HG02571 (cell line): ENCODE data around the gene FKBP4.
"Not testable (repeated sequence)": the region's sequence is repeated elsewhere in the genome, so short reads cannot be mapped to it uniquely, and the experiment has no call there.

Source experiments
- ATAC-seq: cut with Tn5 transposase; IDR thresholded peaks from one replicate; pipeline ENCODE4 v1.9.1; 2021; ENCODE audit warnings: mild to moderate bottlenecking, moderate library complexity; ENCODE audit not compliant: unreplicated experiment

FKBP4 gene, protein sequence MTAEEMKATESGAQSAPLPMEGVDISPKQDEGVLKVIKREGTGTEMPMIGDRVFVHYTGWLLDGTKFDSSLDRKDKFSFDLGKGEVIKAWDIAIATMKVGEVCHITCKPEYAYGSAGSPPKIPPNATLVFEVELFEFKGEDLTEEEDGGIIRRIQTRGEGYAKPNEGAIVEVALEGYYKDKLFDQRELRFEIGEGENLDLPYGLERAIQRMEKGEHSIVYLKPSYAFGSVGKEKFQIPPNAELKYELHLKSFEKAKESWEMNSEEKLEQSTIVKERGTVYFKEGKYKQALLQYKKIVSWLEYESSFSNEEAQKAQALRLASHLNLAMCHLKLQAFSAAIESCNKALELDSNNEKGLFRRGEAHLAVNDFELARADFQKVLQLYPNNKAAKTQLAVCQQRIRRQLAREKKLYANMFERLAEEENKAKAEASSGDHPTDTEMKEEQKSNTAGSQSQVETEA

DNA sequence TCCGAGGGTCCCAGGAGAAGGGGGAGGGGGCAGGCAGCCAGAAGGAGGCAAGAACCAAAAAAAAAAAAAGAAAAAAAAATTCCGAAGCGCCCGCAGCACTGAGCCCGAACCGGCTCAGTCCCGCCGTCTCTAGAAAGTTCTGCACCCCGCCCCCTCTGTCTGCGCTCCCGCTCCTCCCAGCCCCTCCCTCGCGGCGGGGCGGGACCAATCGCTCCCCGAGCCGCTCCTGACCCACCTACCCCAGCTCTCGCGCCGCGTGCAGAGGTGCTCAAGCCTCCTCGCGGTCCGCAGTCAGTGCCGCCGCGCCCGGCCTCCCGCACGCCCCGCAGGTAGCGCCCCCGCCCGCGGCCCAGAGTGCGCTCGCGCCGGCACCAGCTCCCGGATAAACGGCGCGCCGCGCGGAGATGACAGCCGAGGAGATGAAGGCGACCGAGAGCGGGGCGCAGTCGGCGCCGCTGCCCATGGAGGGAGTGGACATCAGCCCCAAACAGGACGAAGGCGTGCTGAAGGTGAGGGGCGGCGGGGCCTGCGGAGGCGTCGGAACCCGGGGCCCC is at the start of gene FKBP4:
Gene FKBP4 (plus strand): TSS at position 235 of the 554 bp plus-strand sequence. CDS start 170 bp downstream, at position 405.
- ATAC-seq, result peak; percentile 79

DNA sequence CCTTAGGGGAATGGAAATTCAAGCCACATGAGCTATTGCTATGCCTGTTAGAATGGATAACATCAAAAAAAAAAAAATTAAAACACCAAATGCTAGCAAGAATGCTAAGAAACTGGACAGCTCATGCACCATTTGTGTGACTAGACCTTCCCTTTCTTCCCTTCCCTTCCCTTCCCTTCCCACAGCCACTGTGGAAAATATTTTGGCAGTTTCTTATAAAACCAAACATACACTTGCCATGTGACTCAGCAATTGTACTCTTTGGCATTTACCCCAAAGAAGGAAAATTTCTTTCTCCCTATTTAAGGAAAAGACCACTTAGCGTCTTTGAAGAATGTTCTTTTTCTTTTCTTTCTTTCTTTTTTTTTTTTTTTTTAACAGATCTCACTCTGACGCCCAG is 49.1 kb upstream of the FKBP4 start:
- ATAC-seq, result no peak

DNA sequence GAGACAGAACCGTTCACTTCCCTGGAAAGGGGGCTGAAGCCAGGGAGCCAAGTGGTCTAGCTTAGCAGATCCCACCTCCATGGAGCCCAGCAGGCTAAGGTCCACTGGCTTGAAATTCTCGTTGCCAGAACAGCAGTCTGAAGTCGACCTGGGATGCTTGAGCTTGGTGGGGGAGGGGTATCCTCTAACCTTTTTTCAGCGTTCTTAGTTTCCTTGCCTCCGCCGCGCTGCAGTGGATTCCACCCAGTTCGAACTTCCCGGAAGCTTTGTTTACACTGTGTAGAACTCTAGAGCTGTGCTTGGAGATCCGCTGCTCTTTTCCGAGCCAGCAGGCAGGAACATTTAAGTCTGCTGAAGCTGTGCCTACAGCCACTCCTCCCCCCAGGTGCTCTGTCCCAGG is 45.2 kb upstream of the FKBP4 start:
- ATAC-seq, result no peak

DNA sequence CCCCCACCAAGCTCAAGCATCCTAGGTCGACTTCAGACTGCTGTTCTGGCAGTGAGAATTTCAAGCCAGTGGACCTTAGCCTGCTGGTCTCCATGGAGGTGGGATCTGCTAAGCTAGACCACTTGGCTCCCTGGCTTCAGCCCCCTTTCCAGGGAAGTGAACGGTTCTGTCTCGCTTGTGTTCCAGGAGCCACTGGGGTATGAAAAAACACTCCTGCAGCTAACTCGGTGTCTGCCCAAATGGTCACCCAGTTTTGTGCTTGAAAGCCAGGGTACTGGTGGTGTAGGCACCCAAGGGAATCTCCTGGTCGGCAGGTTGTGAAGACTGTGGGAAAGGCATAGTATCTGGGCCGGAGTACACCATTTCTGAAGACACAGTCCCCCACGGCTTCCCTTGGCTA is 44.6 kb upstream of the FKBP4 start:
- no peak for ATAC-seq

DNA sequence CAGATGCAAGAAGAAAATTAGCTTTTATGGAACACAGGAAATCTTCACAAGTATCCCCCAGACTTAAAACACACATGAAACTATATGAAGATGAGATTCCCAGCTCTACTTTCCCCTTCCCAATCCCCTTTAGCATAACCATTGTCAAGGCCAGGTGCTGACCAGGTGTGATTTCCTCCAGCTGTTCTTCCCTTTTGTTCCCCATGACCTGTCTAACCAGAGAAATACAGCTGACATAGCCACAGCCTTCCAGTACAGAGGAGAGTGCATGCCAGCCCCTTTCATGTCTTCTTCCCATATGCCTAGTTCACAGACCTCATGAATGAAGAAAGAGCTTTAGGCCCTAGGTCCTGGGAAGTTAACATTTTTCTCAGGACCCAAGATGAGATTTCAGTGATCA is 43.5 kb upstream of the FKBP4 start:
- no peak for ATAC-seq

DNA sequence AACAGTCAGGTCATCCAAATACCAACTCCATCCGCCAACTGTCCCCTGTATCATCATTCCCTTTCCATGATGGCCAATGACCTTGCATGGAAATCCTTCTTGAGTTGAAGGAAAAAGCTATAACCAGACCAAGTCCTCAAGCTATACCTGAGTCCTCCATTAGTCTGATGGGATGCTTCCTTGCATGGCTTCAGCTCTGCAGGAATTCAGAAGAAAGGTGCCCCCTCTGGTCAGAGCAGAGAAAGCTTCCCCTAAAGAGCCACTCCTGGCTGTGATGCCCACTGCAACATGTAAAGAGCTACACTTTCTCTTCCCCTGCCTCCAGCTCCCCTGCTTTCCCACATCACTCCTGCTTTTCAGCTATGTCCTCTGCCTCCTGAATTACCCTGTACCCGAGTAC is 43.1 kb upstream of the FKBP4 start:
- ATAC-seq, result no peak

DNA sequence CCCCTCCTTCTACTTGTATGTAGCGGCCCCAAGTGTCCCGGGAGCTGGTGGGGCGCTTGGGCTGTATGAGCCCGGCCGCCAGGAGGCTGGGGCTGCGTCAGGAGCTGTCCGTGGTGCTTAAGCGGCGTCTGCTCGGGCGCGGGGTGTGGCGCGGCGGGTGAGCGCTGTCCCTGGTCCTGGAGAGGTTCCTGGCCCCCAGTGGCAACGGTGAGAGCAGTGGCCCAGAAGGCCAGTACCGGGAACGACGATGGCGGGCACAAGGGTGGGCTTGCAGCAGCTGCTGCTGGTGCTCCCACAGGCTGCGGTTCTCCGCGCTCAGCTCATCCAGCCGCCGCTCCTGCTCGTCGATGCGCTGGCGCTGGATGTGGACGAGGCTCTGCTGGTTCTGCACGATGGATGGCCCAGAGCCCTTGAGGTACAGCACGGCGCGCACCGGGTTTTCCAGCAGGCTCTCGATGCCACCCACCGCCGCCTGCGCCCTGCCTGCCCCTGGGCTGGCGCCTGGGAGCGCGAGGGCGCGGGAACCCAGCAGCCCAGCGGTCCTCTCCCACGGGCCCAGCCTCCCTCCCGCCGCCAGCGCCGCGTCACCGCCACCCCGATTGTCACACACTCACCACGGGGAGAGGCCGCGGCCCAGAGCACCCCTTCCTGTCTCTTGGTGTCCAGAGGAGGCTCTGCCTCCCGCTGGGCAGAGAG is 41.9 kb upstream of the FKBP4 start:
- ATAC-seq, result no peak

DNA sequence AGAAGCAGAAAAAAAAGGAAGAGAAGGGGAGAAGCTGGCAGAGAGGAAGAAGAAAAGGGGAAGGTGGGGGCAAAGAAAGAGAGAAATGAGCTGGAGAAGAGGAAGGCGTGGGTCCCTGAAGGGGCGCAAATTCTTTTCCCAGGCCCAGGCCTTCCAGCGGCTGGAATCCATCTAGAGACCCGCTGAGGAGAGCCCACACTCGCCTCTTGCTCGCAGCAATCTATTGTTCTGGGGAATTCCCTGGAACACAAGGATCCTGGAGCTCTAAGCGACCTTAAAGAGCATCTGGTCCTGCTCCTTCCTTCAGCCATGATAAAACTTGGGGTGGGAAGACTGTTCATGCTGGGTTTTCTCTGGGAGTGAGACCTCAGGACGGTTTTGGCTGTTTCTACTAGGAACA is 41.2 kb upstream of the FKBP4 start:
- no peak for ATAC-seq

DNA sequence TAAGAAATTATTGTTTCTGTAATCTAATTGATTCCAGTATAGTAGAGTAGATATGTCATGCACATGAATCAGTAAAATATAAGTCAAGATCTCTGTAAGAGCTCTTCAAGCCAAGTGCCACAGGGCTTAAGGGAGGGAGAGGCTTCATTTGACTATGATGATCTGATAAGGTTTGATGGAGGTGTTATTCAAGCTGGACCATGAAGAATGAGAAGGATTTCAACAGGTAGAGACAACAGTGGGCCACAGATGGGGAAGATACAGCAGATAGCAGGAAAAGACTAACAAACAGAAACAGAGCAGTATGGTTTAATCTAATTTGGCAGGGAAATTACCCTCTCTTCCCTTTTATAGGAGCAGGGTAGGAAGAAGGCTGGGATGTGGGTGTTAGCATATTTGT is 40.6 kb upstream of the FKBP4 start:
- ATAC-seq, result no peak

DNA sequence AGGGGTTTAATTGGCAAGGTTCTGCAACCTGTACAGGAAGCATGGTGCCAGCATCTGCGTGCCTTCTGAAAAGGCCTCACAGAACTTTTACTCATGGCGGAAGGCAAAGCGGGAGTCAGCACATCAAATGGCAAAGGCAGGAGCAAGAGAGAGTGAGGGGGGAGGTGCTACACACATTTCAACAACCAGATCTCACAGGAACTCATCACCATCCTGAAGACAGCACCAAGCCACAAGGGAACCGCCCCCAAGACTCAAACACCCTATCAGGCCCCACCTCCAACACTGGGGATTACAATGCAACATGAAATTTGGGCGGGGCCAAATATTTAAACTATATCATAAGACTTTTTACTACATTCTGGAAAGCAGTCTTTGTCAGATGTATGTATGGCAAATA is 38.0 kb upstream of the FKBP4 start:
- ATAC-seq, result no peak

DNA sequence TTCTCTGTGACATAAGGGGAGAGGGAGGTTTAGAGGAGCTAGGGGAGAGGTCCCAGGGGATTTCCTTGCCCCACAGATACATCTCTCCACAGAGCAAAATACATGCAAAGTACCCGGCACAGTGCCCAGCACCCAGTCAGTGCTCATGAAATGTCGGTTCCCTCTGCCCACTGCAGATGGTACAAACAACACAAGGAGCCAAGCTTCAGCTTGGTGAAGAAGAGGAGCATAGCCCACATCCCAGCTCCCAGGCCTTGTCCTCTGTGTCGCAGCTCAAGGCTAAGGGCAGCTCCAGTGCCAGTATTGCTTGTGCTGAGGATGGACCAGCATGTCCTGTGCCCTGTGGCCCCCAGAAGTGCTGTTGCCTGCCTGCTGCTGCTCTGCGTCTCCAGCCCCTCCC is 35.0 kb upstream of the FKBP4 start:
- ATAC-seq, result no peak

DNA sequence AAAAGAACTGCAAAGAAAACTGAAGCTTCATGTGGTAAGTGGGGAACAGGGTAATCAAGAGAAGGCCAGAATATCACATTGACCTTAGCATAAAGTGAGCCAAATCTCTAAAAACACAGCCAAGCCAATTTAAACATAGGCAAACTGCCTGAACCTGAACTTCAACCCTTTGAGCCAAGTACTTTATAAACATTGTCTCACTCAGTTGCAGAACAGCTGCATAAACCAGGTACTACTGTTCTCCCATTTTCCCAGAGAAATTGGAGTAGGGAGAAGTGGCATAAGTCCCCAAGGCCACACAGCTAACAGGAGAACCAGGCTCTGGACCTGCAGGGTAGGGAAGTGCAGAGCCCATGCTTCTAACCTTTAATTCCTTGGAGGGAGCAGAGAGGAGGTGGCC is 30.4 kb upstream of the FKBP4 start:
- no peak for ATAC-seq

DNA sequence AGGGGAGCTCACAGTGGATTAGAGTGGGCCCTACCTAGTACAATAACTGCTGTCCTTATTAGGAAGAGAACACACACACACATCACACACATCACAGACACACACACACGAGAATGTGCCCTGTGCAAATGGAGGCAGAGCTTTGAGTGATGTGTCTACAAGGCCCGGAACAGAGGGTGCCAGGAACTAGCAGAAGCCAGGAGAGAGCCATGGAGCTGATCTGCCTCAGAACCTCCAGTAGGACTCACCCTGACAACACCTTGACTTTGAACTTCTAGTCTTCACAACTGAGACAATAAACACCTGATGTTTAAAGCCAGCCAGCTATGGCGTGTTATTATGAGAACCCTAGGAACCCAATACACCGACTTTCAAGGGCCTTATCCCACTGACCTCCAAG is 29.7 kb upstream of the FKBP4 start:
- ATAC-seq, result no peak

DNA sequence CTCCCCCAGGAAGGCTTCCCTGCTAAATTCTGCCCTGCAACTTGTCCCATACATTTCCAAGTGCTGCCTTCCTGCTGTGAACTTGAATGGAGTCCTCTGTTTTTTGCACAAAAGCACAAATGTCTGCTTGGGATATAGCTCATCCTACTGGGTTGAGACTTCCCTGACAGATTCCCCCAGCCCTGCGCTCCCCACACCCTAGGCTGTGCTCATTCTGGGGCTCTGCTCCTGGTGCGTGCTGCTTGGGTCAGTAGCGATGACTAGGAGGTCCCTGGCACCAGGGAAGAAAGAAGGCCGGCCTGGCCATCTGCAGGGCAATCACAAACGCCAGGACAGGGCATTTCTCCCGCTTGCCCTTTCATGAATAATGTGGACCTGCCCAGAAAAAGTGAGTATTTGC is 29.2 kb upstream of the FKBP4 start:
- ATAC-seq, result no peak

DNA sequence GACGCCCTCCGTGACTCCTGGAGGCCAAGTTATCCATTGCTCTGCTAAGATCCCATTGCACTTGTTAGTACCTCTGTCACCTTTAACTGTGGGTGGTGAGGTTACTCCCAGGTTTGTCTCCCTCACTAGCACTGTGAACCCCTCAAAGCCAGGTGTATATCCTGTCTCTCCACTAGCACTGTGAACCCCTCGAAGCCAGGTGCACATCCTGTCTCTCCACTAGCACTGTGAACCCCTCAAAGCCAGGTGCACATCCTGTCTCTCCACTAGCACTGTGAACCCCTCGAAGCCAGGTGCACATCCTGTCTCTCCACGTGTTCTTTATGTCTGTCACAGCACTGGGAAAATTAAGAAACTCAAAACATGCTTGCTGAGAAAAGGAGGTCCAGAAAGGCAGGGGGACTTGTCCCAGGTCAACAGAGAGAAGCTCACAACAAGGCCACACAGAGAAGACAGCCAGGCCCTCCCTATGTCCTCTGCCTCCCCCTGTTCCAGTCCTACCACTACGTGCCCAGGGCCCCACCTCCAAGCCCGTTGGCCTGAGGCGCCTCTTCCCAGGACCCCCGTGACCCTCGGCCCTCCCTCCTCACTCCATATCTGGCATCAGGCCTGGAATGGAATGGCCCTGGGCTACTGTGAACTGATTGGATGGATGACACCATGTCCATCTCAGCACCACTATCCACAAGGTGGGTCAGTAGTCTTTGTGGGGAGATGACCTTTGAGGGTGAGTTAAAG is 26.4 kb upstream of the FKBP4 start:
- ATAC-seq, result no peak

DNA sequence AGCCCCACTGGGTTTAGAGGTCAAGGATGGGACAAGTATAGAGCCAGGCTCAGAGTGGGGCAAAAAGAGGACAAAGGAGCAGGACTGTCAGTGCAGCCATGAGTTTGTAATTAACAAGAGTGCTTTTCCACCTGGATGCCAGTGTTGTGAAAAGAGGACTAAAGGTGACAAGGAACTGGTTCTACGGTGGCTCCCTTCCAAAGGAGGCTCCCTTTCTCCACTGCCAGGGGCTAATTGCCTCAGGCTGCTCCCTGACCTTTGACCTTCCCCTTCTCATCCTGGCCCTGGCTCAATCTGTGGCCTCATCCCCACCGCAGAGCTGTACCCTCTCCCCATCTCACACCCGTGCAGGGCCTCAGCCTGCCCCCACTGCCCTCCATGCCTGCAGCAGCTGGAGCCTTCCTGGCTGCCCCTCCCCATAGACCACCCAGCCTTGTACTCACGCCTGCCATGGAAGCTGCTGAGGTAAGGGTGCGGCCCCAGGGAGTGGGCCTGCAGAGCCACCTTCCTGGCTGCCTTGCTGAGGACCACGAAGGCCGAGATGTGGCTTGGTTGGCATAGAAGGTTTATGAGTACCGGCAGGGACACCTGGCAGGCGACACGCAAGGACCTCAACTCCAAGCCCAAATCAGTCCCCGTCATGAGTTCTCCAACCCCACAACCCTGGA is 24.8 kb upstream of the FKBP4 start:
- no peak for ATAC-seq

DNA sequence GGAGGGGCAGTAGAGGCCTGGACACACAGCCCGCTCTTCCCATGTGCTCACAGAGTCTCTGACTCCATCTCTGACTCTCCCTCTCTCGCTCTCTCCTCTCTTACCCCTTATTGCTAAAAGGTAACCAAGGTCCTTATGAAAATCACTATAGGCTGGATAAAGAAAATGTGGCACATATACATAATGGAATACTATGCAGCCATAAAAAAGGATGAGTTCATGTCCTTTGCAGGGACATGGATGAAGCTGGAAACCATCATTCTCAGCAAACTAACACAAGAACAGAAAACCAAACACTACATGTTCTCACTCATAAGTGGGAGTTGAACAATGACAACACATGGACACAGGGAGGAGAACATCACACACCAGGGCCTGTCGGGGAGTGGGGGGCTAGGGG is 24.2 kb upstream of the FKBP4 start:
- ATAC-seq, result not testable (repeated sequence)

DNA sequence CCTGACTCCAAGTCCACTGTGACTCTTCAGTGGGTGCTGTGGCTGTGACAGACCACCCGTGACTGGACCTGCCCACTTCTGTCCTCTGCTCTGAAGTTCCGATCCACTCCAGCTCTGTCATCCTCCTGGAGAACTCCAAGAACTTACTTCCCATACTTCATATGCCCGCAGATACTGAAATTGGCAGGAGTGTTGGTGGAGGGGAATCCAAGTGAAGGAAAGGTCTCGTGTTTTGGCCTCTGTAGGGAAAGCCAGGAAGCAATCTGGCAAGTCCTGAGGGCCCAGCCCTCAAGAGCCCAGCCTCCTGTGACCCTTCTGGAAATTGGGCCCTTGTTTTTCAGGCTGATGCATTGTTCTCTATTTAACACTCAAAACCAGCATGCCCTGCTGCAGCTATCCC is 22.4 kb upstream of the FKBP4 start:
- ATAC-seq, result no peak

DNA sequence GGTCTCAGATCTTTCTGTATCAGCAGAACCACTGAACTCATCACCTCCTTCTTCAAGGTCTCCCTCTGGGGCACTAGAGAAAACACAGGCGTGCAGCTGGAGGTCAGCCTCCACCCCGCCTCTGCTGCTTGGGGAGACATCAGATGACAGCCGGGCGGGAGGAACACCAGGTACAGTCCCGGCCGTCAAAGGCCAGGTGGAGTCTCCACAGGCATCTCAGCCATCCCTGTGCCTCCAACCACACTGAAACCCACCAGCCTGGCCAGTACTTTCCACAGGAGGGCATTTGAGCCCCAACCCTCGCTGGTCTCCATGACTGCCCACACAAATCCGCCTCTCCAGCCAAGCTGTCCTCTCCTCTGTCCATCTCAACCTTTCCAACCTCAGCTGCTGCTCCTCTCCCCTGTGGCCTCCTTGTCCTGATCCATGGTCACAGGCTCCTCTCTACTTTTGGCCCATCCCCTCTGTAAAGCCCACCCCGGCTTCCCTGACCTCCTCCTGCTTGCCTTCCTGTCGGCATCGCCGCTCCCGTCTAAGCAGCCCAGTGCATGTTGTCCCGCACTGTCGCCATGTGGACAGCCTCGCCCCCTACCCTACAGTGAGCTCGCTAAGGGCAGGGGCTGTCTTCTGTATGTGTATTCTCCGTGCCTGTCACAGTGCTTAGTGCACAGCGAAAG is 21.4 kb upstream of the FKBP4 start:
- ATAC-seq, result no peak

DNA sequence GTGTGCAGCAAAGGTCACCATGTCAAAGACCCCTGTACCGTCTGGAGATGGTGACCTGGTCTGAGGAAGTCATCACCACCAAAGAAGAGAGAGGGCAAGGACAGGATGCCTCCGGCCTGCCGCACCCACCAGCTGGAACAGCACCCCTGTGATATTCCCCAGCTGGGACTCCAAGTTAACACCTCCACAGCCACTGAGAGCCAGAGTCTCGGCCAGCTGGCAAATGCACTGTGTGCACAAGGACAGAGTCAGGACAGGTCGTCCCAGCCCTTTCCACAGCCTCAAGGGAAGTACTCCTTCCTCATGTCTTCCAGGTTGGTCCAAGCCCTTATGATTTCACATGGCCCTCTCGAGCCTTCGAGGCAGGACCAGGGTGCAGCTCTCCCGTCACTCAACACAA is 19.3 kb upstream of the FKBP4 start:
- ATAC-seq, result no peak
